Panc1 (cell line): Measurements from ENCODE around the gene SENP8.

Experiments used
- TF ChIP-seq, protein P1 (sequence below): fragments of 450-650 bp; IDR thresholded peaks from 2 replicates; pipeline ENCODE4 v1.5.1; 2017; ENCODE audit warnings: mild to moderate bottlenecking
- TF ChIP-seq, protein P2 (sequence below), 2 experiments: IDR thresholded peaks; 2 replicates each; pipeline ENCODE4 v1.6.1; 2011 to 2012; ENCODE audit warnings: low read depth in 2 of 2, control low read depth in 1 of 2, low read length in 1 of 2, mild to moderate bottlenecking in 1 of 2, moderate library complexity in 1 of 2; ENCODE audit not compliant: insufficient read depth in 1 of 2

DNA sequence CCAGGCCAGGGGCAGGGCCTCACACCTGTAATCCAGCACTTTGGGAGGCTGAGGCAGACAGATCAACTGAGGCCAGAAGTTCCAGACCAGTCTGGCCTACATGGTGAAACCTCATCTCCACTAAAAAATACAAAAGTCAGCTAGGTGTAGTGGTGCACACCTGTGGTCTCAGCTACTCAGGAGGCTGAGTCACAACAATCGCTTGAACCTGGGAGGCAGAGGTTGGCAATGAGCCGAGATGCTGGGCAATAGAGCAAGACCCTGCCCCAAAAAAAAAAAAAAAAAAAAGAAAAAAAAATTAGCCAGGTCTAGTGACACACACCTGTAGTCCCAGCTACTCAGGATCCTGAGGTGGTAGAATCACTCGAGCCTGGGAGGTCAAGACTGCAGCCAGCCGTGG, 19.0 kb upstream of the SENP8 start:
- TF ChIP-seq, protein P1, sequence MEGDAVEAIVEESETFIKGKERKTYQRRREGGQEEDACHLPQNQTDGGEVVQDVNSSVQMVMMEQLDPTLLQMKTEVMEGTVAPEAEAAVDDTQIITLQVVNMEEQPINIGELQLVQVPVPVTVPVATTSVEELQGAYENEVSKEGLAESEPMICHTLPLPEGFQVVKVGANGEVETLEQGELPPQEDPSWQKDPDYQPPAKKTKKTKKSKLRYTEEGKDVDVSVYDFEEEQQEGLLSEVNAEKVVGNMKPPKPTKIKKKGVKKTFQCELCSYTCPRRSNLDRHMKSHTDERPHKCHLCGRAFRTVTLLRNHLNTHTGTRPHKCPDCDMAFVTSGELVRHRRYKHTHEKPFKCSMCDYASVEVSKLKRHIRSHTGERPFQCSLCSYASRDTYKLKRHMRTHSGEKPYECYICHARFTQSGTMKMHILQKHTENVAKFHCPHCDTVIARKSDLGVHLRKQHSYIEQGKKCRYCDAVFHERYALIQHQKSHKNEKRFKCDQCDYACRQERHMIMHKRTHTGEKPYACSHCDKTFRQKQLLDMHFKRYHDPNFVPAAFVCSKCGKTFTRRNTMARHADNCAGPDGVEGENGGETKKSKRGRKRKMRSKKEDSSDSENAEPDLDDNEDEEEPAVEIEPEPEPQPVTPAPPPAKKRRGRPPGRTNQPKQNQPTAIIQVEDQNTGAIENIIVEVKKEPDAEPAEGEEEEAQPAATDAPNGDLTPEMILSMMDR = no peak
- TF ChIP-seq, protein P2, sequence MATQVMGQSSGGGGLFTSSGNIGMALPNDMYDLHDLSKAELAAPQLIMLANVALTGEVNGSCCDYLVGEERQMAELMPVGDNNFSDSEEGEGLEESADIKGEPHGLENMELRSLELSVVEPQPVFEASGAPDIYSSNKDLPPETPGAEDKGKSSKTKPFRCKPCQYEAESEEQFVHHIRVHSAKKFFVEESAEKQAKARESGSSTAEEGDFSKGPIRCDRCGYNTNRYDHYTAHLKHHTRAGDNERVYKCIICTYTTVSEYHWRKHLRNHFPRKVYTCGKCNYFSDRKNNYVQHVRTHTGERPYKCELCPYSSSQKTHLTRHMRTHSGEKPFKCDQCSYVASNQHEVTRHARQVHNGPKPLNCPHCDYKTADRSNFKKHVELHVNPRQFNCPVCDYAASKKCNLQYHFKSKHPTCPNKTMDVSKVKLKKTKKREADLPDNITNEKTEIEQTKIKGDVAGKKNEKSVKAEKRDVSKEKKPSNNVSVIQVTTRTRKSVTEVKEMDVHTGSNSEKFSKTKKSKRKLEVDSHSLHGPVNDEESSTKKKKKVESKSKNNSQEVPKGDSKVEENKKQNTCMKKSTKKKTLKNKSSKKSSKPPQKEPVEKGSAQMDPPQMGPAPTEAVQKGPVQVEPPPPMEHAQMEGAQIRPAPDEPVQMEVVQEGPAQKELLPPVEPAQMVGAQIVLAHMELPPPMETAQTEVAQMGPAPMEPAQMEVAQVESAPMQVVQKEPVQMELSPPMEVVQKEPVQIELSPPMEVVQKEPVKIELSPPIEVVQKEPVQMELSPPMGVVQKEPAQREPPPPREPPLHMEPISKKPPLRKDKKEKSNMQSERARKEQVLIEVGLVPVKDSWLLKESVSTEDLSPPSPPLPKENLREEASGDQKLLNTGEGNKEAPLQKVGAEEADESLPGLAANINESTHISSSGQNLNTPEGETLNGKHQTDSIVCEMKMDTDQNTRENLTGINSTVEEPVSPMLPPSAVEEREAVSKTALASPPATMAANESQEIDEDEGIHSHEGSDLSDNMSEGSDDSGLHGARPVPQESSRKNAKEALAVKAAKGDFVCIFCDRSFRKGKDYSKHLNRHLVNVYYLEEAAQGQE (IDR thresholded peaks at IDR 0.05; ENCODE audit: insufficient read depth in 1 of 2, low read depth in 2 of 2, low read length in 1 of 2) = no peak
